HCT116 (cell line): Measurements from ENCODE around the gene ZNF750. TPM values are rescaled to one million over a fixed set of nuclear protein-coding genes. Genes with fewer than 3 reads are reported as not detected.

Experiments used
- ATAC-seq: fragments of 200-7000 bp; cut with Tn5 transposase; 2 replicates; pipeline ENCODE4 v1.9.1; 2020; ENCODE audit warnings: mild to moderate bottlenecking, moderate library complexity
- Bru-seq: library from RNA; stranded (reverse); fragments of 400-500 nt; gene quantifications from one replicate; lab custom pipeline; 2021; lab: Mats Ljungman, UMichigan
- BruChase-seq, 2 experiments: library from RNA; stranded (reverse); fragments of 400-500 nt; gene quantifications; one replicate each; lab custom pipeline; 2021; lab: Mats Ljungman, UMichigan
- BruUV-seq: library from RNA; stranded (reverse); fragments of 400-500 nt; replicated peaks from 2 replicates; lab custom pipeline; 2021; lab: Mats Ljungman, UMichigan
- CTCF ChIA-PET: fragments of 300-600 bp; sonication (Branson Sonifier 250); formaldehyde crosslinking; loops from one replicate; lab custom pipeline; 2021; ENCODE audit warnings: antibody characterized with exemption; lab: Charles Lee
- POLR2A ChIA-PET: fragments of 300-600, 350-600 bp; sonication (Branson Sonifier 250); formaldehyde crosslinking; loops from one replicate; lab custom pipeline; 2021; ENCODE audit warnings: antibody characterized with exemption; lab: Charles Lee
- RAD21 ChIA-PET, 2 experiments: fragments of 300-600 bp; sonication (Branson Sonifier 250); formaldehyde crosslinking; loops; one replicate each; lab custom pipeline; 2023; ENCODE audit warnings: low total read pairs in 2 of 2; ENCODE audit not compliant: uncharacterized antibody in 2 of 2, unreplicated experiment in 2 of 2, low non-redundant PET in 1 of 2; lab: Charles Lee
- DNase-seq: peaks from one replicate; pipeline ENCODE4 v3.0.0-alpha.2; 2010; ENCODE audit warnings: low read depth, low spot score
- H2AFZ ChIP-seq: fragments of 200-600 bp; shearing (Covaris generic), sonication (generic); 2 replicates; pipeline ENCODE4 v1.6.1; 2017; ENCODE audit warnings: low read depth, mixed run types, mixed read lengths, antibody characterized with exemption, low read length; ENCODE audit not compliant: poor library complexity, severe bottlenecking
- H3K27ac ChIP-seq: 2 replicates; pipeline ENCODE4 v1.5.1; 2012; ENCODE audit warnings: low read depth, low read length
- H3K27me3 ChIP-seq: fragments of 200-600 bp; sonication (generic); 2 replicates; pipeline ENCODE4 v1.6.1; 2016; ENCODE audit warnings: mixed run types, low read length, mixed read lengths; ENCODE audit not compliant: insufficient read depth
- H3K36me3 ChIP-seq, 2 experiments: fragments of 200-500 bp in 1 of 2; fragments of 200-600 bp in 1 of 2; sonication (Bioruptor generic) in 1 of 2; sonication (generic) in 1 of 2; 2 replicates each; pipeline versions ENCODE4 v1.5.1 to v1.6.1; 2014 to 2016; ENCODE audit warnings: low read length in 2 of 2, inconsistent platforms in 1 of 2, mixed read lengths in 1 of 2, mixed run types in 1 of 2; ENCODE audit not compliant: insufficient read depth in 2 of 2, control insufficient read depth in 1 of 2
- H3K4me1 ChIP-seq, 2 experiments: fragments of 200-600 bp in 1 of 2; sonication (generic) in 1 of 2; 2 replicates each; pipeline versions ENCODE4 v1.5.1 to v1.6.1; 2012 to 2017; ENCODE audit warnings: low read length in 2 of 2, inconsistent platforms in 1 of 2, mild to moderate bottlenecking in 1 of 2, mixed read lengths in 1 of 2, mixed run types in 1 of 2, moderate library complexity in 1 of 2; ENCODE audit not compliant: insufficient read depth in 2 of 2, control insufficient read depth in 1 of 2
- H3K4me2 ChIP-seq: fragments of 200-600 bp; sonication (generic); 2 replicates; pipeline ENCODE4 v1.6.1; 2017; ENCODE audit warnings: mixed run types, low read length, mixed read lengths
- H3K4me3 ChIP-seq, 2 experiments: fragments of 200-600 bp in 1 of 2; sonication (generic) in 1 of 2; replicated peaks in 1 of 2; 2 replicates each; pipeline ENCODE4 v1.5.1; 2011 to 2016; ENCODE audit warnings: low read length in 2 of 2, control low read depth in 1 of 2, low read depth in 1 of 2, mild to moderate bottlenecking in 1 of 2, mixed read lengths in 1 of 2, mixed run types in 1 of 2
- H3K79me2 ChIP-seq: fragments of 200-600 bp; sonication (generic); 2 replicates; pipeline ENCODE4 v1.6.1; 2017; ENCODE audit warnings: mild to moderate bottlenecking, mixed run types, low read length, moderate library complexity, mixed read lengths; ENCODE audit not compliant: insufficient read depth
- H3K9ac ChIP-seq: fragments of 200-600 bp; sonication (generic); 2 replicates; pipeline ENCODE4 v1.6.1; 2016; ENCODE audit warnings: low read length, mixed read lengths
- H3K9me2 ChIP-seq: fragments of 200-600 bp; sonication (generic), shearing (Covaris generic); 2 replicates; pipeline ENCODE4 v1.6.1; 2017; ENCODE audit warnings: mixed run types, mild to moderate bottlenecking, moderate library complexity; ENCODE audit not compliant: insufficient read depth
- H3K9me3 ChIP-seq, 2 experiments: fragments of 200-500 bp in 1 of 2; fragments of 200-600 bp in 1 of 2; sonication (Bioruptor generic) in 1 of 2; sonication (generic) in 1 of 2; 2 replicates each; pipeline ENCODE4 v1.6.1; 2014 to 2017; ENCODE audit warnings: low read length in 2 of 2, mixed read lengths in 2 of 2, inconsistent platforms in 1 of 2, low read depth in 1 of 2, mild to moderate bottlenecking in 1 of 2, mixed run types in 1 of 2, moderate library complexity in 1 of 2; ENCODE audit not compliant: control insufficient read depth in 1 of 2, insufficient read depth in 1 of 2
- H4K20me1 ChIP-seq: fragments of 200-600 bp; sonication (generic), shearing (Covaris generic); 2 replicates; pipeline ENCODE4 v1.6.1; 2017; ENCODE audit warnings: mixed run types, mild to moderate bottlenecking, moderate library complexity; ENCODE audit not compliant: insufficient read depth
- CBX3 ChIP-seq: IDR thresholded peaks from 2 replicates; pipeline ENCODE4 v1.6.1; 2012; ENCODE audit warnings: low read depth
- CEBPB ChIP-seq: IDR thresholded peaks from 2 replicates; pipeline ENCODE4 v1.6.1; 2012; ENCODE audit warnings: low read depth
- EGR1 ChIP-seq: IDR thresholded peaks from 2 replicates; pipeline ENCODE4 v1.6.1; 2012; ENCODE audit warnings: low read depth
- EZH2 ChIP-seq: fragments of 200-600 bp; sonication (generic); IDR thresholded peaks from 2 replicates; pipeline ENCODE4 v1.6.1; 2017; ENCODE audit warnings: antibody characterized with exemption, mixed run types
- EZH2phosphoT487 ChIP-seq: fragments of 200-600 bp; IDR thresholded peaks from 2 replicates; pipeline ENCODE4 v1.6.1; 2018; ENCODE audit warnings: antibody characterized with exemption, borderline replicate concordance
- JUND ChIP-seq: IDR thresholded peaks from 2 replicates; pipeline ENCODE4 v1.6.1; 2012
- POLR2A ChIP-seq: IDR thresholded peaks from 2 replicates; pipeline ENCODE4 v1.7.0; 2011; ENCODE audit warnings: borderline replicate concordance; ENCODE audit not compliant: insufficient read depth, insufficient read length; ENCODE audit errors: extremely low read depth
- POLR2AphosphoS5 ChIP-seq: IDR thresholded peaks from 2 replicates; pipeline ENCODE4 v1.6.1; 2011; ENCODE audit warnings: mild to moderate bottlenecking, low read depth, low read length, moderate library complexity
- RAD21 ChIP-seq: IDR thresholded peaks from 2 replicates; pipeline ENCODE4 v1.6.1; 2012; ENCODE audit warnings: low read depth, mild to moderate bottlenecking
- SP1 ChIP-seq: IDR thresholded peaks from 2 replicates; pipeline ENCODE4 v1.6.1; 2012; ENCODE audit warnings: low read depth
- SRF ChIP-seq: IDR thresholded peaks from 2 replicates; pipeline ENCODE4 v1.6.1; 2012; ENCODE audit warnings: low read depth
- TCF7L2 ChIP-seq: IDR thresholded peaks from 2 replicates; pipeline ENCODE4 v1.7.0; 2011; ENCODE audit warnings: borderline replicate concordance, inconsistent platforms; ENCODE audit not compliant: insufficient read depth, insufficient read length; ENCODE audit errors: extremely low read depth
- YY1 ChIP-seq: IDR thresholded peaks from 2 replicates; pipeline ENCODE4 v1.6.1; 2011; ENCODE audit warnings: low read length, low read depth, moderate library complexity, mild to moderate bottlenecking; ENCODE audit not compliant: insufficient replicate concordance; ENCODE audit errors: extremely low read depth
- ZFX ChIP-seq: fragments of 450-650 bp; IDR thresholded peaks from 2 replicates; pipeline ENCODE4 v1.6.1; 2017
- ZNF274 ChIP-seq: fragments of 200-500 bp; sonication (Bioruptor generic); IDR thresholded peaks from 2 replicates; pipeline ENCODE4 v1.6.1; 2014; ENCODE audit warnings: mild to moderate bottlenecking, low read depth, low read length, inconsistent platforms
- intact Hi-C: fragments of 100-400 bp; cut with micrococcal nuclease; formaldehyde crosslinking; loops from 2 replicates; pipeline ENCODE4 v1.10.0; 2022
- long read RNA-seq: library from polyadenylated mRNA; unstranded; transcript quantifications from one replicate; pipeline ENCODE4 v2.0.0, GENCODE V29; 2021; ENCODE audit not compliant: unreplicated experiment
- polyA plus RNA-seq: library from polyadenylated mRNA; unstranded; fragments of >200 nt; gene quantifications from 2 replicates; pipeline ENCODE4 v1.2.1, GENCODE V29; 2012; ENCODE audit warnings: missing spikeins
- total RNA-seq: library from RNA; stranded (reverse); gene quantifications from one replicate; pipeline ENCODE4 v1.2.1, GENCODE V29; 2021; ENCODE audit not compliant: unreplicated experiment
- TF ChIP-seq, protein P1 (sequence below): IDR thresholded peaks from 2 replicates; pipeline ENCODE4 v1.6.1; 2012; ENCODE audit warnings: low read depth
- TF ChIP-seq, protein P2 (sequence below): IDR thresholded peaks from 2 replicates; pipeline ENCODE4 v1.6.1; 2012
- TF ChIP-seq, protein P3 (sequence below): IDR thresholded peaks from 2 replicates; pipeline ENCODE4 v1.6.1; 2011; ENCODE audit warnings: mild to moderate bottlenecking, low read length, moderate library complexity; ENCODE audit not compliant: insufficient replicate concordance; ENCODE audit errors: extremely low read depth
- TF ChIP-seq, protein P4 (sequence below), 3 experiments: fragments of 200-600 bp in 1 of 3; sonication (generic) in 1 of 3; IDR thresholded peaks in 2 of 3; conservative IDR thresholded peaks in 1 of 3; 2 replicates each; pipeline ENCODE4 v1.5.1; 2012 to 2017; ENCODE audit warnings: low read depth in 2 of 3, low read length in 2 of 3, antibody characterized with exemption in 1 of 3, borderline replicate concordance in 1 of 3, control low read depth in 1 of 3, mild to moderate bottlenecking in 1 of 3, mixed read lengths in 1 of 3, mixed run types in 1 of 3, moderate library complexity in 1 of 3; ENCODE audit not compliant: insufficient read depth in 1 of 3

The ZNF750 gene
- not detected for total RNA-seq
- polyA plus RNA-seq: 0.04 and 0.05 TPM in 2 replicates
- not detected for Bru-seq, nascent RNA
- not detected for BruChase-seq, experiment 1, labeled RNA remaining after a 6-hour chase
- BruChase-seq, experiment 2, labeled RNA remaining after a 2-hour chase: not detected
- long read RNA-seq, partial matches to known transcripts: 0 of 1 reads
- long read RNA-seq, other reads (novel, unspliced or antisense): 1 of 1 reads

DNA sequence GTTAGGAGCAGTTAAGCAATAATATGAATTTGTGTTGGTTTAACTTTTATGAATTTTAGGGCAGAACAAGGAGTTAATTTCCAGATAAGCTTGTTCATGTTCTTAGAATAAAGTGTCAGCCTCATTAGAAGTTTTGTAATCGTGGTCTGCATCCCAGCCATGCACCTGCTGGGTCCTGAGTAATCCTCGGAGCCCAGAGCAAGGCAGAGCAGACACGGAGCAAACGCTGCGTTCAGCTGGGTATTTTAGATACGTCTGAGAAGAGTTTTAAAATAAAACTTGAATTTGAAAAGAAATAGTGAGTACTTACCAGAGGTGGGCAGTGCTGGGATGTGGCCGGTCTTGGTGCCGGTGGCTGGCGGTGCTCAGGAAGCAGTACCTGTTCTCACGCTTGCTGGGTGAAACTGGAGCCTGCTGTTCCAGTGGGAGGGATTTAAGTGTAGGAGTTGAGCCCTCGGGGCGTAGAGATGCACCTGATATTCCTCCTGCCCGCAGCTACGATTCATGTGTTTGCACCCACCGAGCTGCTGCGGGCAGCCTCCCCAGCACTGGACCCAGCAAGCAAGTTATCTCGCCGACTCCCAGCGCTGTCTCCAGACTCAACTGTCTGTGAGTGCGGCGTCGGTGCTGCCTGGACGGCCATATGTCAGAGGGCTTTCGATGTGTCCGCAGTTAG is at the start of gene ZNF750:
TSS of gene ZNF750 (minus strand) at position 406 of the 676 bp plus-strand sequence. CDS start 7,568 bp downstream, outside the sequence.
- Histone ChIP-seq H3K36me3 (no peaks in the 10 kb centered on the region), H3K4me3 (no peak within 1 kb of the TSS), H3K4me2 (no peak within 1 kb of the TSS), H3K4me1 (no peaks in the 10 kb centered on the region), H4K20me1 (no peaks in the 10 kb centered on the region), H2AFZ (no peak within 1 kb of the TSS), H3K9me3 (no peaks in the 10 kb centered on the region), H3K27ac (no peak within 1 kb of the TSS), H3K9me2 (no peaks in the 10 kb centered on the region), H3K79me2 (no peaks in the 10 kb centered on the region), H3K9ac (no peak within 1 kb of the TSS), H3K27me3 (no peaks in the 10 kb centered on the region)
- intact Hi-C loops: no loop called here
- DNase-seq: no peak
- ATAC-seq: 0 out of 2 replicates have a peak, but pooled peaks have one; percentile 20
- ChIA-PET CTCF (no interaction called here), POLR2A (no interaction called here), RAD21 (no interaction called here)
- no TSS peak for BruUV-seq
- TF ChIP-seq EZH2: no peak
- TF ChIP-seq SP1: no peak
- TF ChIP-seq, protein P1, sequence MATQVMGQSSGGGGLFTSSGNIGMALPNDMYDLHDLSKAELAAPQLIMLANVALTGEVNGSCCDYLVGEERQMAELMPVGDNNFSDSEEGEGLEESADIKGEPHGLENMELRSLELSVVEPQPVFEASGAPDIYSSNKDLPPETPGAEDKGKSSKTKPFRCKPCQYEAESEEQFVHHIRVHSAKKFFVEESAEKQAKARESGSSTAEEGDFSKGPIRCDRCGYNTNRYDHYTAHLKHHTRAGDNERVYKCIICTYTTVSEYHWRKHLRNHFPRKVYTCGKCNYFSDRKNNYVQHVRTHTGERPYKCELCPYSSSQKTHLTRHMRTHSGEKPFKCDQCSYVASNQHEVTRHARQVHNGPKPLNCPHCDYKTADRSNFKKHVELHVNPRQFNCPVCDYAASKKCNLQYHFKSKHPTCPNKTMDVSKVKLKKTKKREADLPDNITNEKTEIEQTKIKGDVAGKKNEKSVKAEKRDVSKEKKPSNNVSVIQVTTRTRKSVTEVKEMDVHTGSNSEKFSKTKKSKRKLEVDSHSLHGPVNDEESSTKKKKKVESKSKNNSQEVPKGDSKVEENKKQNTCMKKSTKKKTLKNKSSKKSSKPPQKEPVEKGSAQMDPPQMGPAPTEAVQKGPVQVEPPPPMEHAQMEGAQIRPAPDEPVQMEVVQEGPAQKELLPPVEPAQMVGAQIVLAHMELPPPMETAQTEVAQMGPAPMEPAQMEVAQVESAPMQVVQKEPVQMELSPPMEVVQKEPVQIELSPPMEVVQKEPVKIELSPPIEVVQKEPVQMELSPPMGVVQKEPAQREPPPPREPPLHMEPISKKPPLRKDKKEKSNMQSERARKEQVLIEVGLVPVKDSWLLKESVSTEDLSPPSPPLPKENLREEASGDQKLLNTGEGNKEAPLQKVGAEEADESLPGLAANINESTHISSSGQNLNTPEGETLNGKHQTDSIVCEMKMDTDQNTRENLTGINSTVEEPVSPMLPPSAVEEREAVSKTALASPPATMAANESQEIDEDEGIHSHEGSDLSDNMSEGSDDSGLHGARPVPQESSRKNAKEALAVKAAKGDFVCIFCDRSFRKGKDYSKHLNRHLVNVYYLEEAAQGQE: no peak
- no peak for TF ChIP-seq JUND
- TF ChIP-seq EZH2phosphoT487: no peak
- no peak for TF ChIP-seq EGR1
- TF ChIP-seq CEBPB: no peak
- TF ChIP-seq ZNF274: no peak
- no peak for TF ChIP-seq POLR2A
- no peak for TF ChIP-seq CBX3
- TF ChIP-seq, protein P2, sequence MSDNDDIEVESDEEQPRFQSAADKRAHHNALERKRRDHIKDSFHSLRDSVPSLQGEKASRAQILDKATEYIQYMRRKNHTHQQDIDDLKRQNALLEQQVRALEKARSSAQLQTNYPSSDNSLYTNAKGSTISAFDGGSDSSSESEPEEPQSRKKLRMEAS: no peak
- no peak for TF ChIP-seq YY1
- TF ChIP-seq, protein P3, sequence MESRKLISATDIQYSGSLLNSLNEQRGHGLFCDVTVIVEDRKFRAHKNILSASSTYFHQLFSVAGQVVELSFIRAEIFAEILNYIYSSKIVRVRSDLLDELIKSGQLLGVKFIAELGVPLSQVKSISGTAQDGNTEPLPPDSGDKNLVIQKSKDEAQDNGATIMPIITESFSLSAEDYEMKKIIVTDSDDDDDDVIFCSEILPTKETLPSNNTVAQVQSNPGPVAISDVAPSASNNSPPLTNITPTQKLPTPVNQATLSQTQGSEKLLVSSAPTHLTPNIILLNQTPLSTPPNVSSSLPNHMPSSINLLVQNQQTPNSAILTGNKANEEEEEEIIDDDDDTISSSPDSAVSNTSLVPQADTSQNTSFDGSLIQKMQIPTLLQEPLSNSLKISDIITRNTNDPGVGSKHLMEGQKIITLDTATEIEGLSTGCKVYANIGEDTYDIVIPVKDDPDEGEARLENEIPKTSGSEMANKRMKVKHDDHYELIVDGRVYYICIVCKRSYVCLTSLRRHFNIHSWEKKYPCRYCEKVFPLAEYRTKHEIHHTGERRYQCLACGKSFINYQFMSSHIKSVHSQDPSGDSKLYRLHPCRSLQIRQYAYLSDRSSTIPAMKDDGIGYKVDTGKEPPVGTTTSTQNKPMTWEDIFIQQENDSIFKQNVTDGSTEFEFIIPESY: no peak
- TF ChIP-seq, protein P4, sequence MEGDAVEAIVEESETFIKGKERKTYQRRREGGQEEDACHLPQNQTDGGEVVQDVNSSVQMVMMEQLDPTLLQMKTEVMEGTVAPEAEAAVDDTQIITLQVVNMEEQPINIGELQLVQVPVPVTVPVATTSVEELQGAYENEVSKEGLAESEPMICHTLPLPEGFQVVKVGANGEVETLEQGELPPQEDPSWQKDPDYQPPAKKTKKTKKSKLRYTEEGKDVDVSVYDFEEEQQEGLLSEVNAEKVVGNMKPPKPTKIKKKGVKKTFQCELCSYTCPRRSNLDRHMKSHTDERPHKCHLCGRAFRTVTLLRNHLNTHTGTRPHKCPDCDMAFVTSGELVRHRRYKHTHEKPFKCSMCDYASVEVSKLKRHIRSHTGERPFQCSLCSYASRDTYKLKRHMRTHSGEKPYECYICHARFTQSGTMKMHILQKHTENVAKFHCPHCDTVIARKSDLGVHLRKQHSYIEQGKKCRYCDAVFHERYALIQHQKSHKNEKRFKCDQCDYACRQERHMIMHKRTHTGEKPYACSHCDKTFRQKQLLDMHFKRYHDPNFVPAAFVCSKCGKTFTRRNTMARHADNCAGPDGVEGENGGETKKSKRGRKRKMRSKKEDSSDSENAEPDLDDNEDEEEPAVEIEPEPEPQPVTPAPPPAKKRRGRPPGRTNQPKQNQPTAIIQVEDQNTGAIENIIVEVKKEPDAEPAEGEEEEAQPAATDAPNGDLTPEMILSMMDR (IDR thresholded peaks at IDR 0.05 in 2 of 3, conservative IDR thresholded peaks at IDR 0.05 in 1 of 3; ENCODE audit: borderline replicate concordance in 1 of 3, insufficient read depth in 1 of 3, low read depth in 2 of 3, low read length in 2 of 3): no peak
- no peak for TF ChIP-seq POLR2AphosphoS5
- no peak for TF ChIP-seq TCF7L2
- no peak for TF ChIP-seq RAD21
- TF ChIP-seq ZFX: no peak
- no peak for TF ChIP-seq SRF
